Measurements from ENCODE around the gene A3GALT2. TPM values are rescaled to one million over a fixed set of nuclear protein-coding genes. Genes with fewer than 3 reads are reported as not detected.

A3GALT2 gene
- total RNA-seq, 1 experiment from 2014 or later: not detected

GRCh38 chr1:33296082-33296458 is 24.8 kb downstream of the A3GALT2 start:
- TF ChIP-seq CTCF (IDR thresholded peaks at IDR 0.05; ENCODE audit: unreplicated experiment): no peak
- no peaks in the 10 kb centered on the region for H3K4me1 Mint-ChIP-seq (ENCODE audit: insufficient read depth, unreplicated experiment)
- CTCF ChIA-PET: interaction anchor here (0.5 to 11.9 kb wide), 65 partner anchors 10 to 1634 kb away, joined by 3 to 180 read pairs (median 5); partner anchors contain the start of genes A3GALT2 and ZSCAN20
- POLR2A ChIA-PET: interaction anchor here (0.6 to 2.4 kb wide), 4 partner anchors 52 to 175 kb away, joined by 3 to 9 read pairs (median 6); no protein-coding TSS in a partner anchor
- peaks cover 43% of the 10 kb centered on the region for H3K36me3 Mint-ChIP-seq (ENCODE audit: insufficient read depth, unreplicated experiment)
- H3K4me3 Mint-ChIP-seq (ENCODE audit: unreplicated experiment): no peak overlapping the region
- H3K27me3 Mint-ChIP-seq (ENCODE audit: insufficient read depth, unreplicated experiment): no peaks in the 10 kb centered on the region
- intact Hi-C loops (cut with micrococcal nuclease): no loop called here
- H3K9me3 Mint-ChIP-seq (ENCODE audit: unreplicated experiment): no peaks in the 10 kb centered on the region
- no TSS peak for BruUV-seq (replicated peaks)
- DNase-seq (ENCODE audit: unreplicated experiment): no peak
- H3K27ac Mint-ChIP-seq (ENCODE audit: low read depth, unreplicated experiment): no peak overlapping the region

- CTCF ChIA-PET: interaction anchor here (0.5 to 11.9 kb wide), 71 partner anchors 9 to 1634 kb away, joined by 3 to 180 read pairs (median 5); partner anchors contain the start of genes A3GALT2 and ZSCAN20
- no TSS peak for BruUV-seq (replicated peaks)
- POLR2A ChIA-PET: interaction anchor here (0.6 to 2.4 kb wide), 7 partner anchors 28 to 758 kb away, joined by 3 to 9 read pairs (median 4); no protein-coding TSS in a partner anchor
- H3K4me3 Mint-ChIP-seq (ENCODE audit: unreplicated experiment): no peak overlapping the region
- peak; percentile 91 for TF ChIP-seq CTCF (IDR thresholded peaks at IDR 0.05; ENCODE audit: unreplicated experiment)
- H3K27me3 Mint-ChIP-seq (ENCODE audit: insufficient read depth, unreplicated experiment): no peaks in the 10 kb centered on the region
- no peaks in the 10 kb centered on the region for H3K9me3 Mint-ChIP-seq (ENCODE audit: unreplicated experiment)
- no peaks in the 10 kb centered on the region for H3K4me1 Mint-ChIP-seq (ENCODE audit: insufficient read depth, unreplicated experiment)
- DNase-seq (ENCODE audit: unreplicated experiment): peak; percentile 85
- peaks cover 38% of the 10 kb centered on the region for H3K36me3 Mint-ChIP-seq (ENCODE audit: insufficient read depth, unreplicated experiment)
- no peak overlapping the region for H3K27ac Mint-ChIP-seq (ENCODE audit: low read depth, unreplicated experiment)
- intact Hi-C loops (cut with micrococcal nuclease): loop anchor here (1.0 kb wide), 4 partner anchors 72 to 175 kb away; no protein-coding TSS in a partner anchor
Measured at GRCh38 chr1:33295450-33296081, 25.3 kb downstream of the A3GALT2 start.

GRCh38 chr1:33295023-33295422 is 25.9 kb downstream of the A3GALT2 start:
- POLR2A ChIA-PET: interaction anchor here (0.6 to 2.4 kb wide), 7 partner anchors 29 to 757 kb away, joined by 3 to 9 read pairs (median 4); no protein-coding TSS in a partner anchor
- no peaks in the 10 kb centered on the region for H3K27me3 Mint-ChIP-seq (ENCODE audit: insufficient read depth, unreplicated experiment)
- H3K4me3 Mint-ChIP-seq (ENCODE audit: unreplicated experiment): no peak overlapping the region
- no peaks in the 10 kb centered on the region for H3K9me3 Mint-ChIP-seq (ENCODE audit: unreplicated experiment)
- no TSS peak for BruUV-seq (replicated peaks)
- no peak for TF ChIP-seq CTCF (IDR thresholded peaks at IDR 0.05; ENCODE audit: unreplicated experiment)
- H3K27ac Mint-ChIP-seq (ENCODE audit: low read depth, unreplicated experiment): no peak overlapping the region
- peaks cover 36% of the 10 kb centered on the region for H3K36me3 Mint-ChIP-seq (ENCODE audit: insufficient read depth, unreplicated experiment)
- no peaks in the 10 kb centered on the region for H3K4me1 Mint-ChIP-seq (ENCODE audit: insufficient read depth, unreplicated experiment)
- intact Hi-C loops (cut with micrococcal nuclease): loop anchor here (1.0 kb wide), 4 partner anchors 72 to 175 kb away; no protein-coding TSS in a partner anchor
- no peak for DNase-seq (ENCODE audit: unreplicated experiment)
- CTCF ChIA-PET: interaction anchor here (0.6 to 11.9 kb wide), 54 partner anchors 9 to 318 kb away, joined by 3 to 180 read pairs (median 6); partner anchors contain the start of genes A3GALT2 and ZSCAN20

Measured in MCF 10A (cell line).